NCI-H2107 (cell line): ENCODE measurements around the gene RALGPS1.
A peak's percentile ranks its signal among the peaks of the same experiment; 100 is the strongest.

Experiments used
- DNase-seq: peaks from one replicate; lab custom pipeline; 2025; lab: John Stamatoyannopoulos, UW

Gene RALGPS1

GRCh38 chr9:127209220-127209619 is 294.6 kb downstream of the RALGPS1 start:
- DNase-seq: no peak

- no peak for DNase-seq
These were observed 295.5 kb downstream of the RALGPS1 start for GRCh38 chr9:127209948-127210640.

DNA sequence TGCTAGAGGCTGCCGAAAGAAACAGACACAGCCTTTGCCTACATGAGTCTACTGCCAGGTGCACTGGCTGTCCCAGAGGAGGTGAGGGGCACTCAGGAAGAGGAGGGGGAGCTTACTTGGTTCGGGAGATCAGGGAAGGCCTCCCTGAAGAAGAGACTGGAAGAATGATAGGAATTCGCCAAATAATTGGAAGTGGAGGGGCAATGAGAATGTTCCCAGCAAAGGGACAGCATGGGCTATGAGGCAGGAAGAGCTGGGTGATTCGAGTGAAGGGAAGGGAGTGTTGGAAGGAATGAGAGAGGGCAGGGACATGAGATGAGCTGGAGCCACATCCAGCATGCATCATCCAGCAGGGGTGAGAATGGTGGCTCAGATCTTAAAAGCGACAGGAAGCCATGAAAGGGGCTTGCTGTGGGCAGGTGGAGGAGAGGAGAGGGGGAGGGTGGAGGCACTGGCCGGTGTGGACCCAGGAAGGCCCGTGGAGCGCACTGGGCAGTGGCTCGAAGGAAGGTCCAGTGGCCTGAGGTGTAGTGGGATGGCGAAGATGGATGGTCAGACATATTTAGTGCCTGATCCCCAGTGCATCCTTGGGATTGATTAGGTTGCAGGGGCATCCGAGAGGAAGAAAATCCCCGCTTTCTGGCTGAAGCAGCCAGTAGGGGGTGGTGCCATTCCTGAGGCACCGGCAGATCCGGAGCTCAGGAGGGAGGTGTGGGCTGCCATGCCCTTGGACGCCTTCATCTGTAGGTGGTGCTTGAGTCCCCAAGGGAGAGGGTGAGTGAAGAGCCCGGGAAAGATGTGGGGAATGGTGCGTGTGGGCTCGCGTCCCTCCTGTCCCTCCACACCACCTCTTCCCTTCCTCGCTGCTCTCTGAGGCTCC is 296.5 kb downstream of the RALGPS1 start:
- DNase-seq: no peak

- no peak for DNase-seq
These were observed 297.4 kb downstream of the RALGPS1 start for GRCh38 chr9:127211983-127212382.

- no peak for DNase-seq
These were observed 297.9 kb downstream of the RALGPS1 start for GRCh38 chr9:127212453-127212852.

GRCh38 chr9:127213859-127214258 is 299.3 kb downstream of the RALGPS1 start:
- DNase-seq: no peak

DNA sequence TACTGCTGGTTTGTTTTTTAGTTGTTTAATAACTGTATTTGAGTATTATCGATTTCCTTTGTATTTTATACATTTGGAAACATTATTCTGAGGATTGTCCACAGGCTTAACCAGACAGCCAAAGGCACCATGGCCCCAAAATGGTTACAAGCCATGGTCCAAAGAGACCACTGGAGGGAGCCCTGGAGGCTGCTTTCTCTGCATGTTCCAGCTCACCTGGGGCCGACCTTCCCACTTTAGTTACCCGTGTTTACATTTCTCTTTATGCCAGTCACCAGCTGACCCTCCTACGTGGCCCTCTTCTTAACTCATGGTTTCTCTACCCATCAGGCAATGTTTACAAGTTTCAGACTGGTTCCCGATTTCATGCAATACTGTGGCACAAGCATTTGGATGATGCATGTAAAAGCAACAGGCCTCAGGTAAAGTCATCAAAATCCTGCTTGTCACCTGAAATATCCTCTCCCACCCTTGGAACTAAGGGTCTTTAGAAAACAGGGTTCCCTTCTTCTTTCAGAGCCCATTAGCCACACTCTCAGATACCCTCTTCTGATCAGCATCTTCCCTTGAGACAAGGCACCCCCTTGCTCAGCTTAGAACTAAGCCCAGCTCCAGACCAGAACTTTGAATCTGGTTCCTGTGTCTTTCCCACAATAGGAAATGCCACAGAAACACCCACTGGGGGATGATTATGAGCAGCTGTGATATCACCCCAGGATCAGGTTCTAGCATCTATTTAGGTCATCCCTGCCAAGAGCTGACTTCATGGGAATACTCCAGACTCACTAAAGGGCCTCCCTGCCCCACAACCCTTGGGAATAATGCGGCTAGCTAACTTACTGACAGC is 300.1 kb downstream of the RALGPS1 start:
- DNase-seq: peak; percentile 67

- DNase-seq: no peak
These were observed 301.0 kb downstream of the RALGPS1 start for GRCh38 chr9:127215268-127216209.

- no peak for DNase-seq
These were observed 301.8 kb downstream of the RALGPS1 start for GRCh38 chr9:127216210-127216887.

DNA sequence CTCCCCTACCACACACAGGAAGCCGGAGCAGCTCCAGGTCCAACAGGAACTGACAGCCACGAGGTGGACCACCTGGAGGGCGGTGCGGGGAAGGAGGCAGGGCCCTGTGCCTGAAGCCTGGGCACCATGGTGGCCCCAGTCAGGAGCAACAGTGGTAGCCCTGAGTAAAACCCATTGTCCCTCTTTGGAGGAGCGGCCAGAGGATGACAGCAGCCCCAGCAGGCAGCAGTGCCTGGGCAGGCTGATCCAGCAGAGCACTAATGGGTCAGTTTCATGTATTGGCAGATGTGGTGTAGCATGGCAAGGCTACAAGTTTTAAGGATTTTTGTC is 302.3 kb downstream of the RALGPS1 start:
- DNase-seq: no peak

- no peak for DNase-seq
These were observed 304.2 kb downstream of the RALGPS1 start for GRCh38 chr9:127218818-127219217.

- DNase-seq: no peak
These were observed 304.9 kb downstream of the RALGPS1 start for GRCh38 chr9:127219520-127219919.

DNA sequence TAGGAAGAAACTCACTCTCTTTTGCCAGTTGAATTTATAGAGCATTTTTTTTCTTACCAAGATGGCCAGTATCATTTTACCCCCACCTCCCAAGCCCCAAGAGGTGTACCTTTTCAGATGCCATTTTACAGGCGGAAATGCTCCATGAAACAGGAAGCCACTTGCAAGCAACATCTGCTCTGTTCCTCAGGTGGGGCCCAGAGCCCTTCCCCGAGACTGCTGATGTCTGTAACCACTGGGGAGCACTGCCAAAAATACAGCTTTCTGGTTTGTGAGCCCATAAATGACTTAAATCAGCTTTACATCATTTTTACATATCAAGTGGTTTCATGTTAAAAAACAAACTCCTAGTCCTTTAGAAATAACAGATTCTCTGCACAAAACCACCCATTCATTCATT is 307.1 kb downstream of the RALGPS1 start:
- no peak for DNase-seq

DNA sequence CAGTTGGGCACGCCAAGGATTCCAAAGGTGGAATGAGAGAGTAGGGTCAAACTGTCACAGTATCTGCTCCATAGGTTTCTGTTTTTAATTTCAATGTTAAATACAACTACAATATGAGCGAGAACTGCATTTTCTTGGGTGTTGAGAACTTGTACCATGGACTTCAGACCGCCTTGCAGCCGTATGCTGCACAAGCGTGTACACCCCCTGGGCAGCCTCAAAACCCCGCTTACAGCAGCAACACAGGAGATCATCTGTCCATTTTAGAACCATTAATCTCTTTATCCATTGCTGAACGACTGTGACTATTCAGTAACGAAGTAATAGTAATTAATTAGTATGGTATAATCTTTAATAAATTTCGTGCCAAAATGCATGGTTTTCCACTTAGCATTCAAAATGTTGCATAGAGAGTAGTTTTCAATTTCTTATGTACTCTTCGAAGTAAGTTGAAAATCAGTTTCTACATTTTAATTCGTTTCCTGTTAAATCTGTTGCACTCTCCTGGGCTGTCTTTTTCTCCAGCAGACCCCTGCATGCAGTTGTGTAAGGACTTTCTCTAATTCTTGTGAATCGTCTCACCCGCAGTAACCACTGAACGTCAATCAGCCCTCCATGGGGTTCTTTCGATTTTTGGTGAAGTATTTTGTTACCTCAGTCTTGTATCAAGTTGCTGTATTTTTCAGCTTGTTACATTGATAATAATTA is 308.0 kb downstream of the RALGPS1 start:
- no peak for DNase-seq

- DNase-seq: no peak
These were observed 308.7 kb downstream of the RALGPS1 start for GRCh38 chr9:127223266-127223665.

DNA sequence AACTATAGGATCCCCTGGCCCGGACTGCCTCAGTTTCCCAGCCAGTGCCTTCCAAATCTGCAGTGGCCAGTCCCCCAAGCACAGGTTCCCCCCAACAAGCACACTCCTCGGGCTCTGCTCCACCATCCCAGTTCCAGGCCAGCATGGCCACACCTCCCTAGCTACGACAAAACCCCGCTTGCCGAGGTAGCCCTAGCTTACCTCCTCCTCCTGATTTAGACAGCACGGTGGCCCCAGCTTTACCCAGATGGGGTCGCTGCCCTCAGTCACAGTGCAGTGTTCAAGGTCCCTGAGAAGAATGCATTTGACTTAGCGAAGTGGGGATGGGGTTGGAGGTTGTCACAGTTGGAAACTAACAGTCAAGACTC is 309.2 kb downstream of the RALGPS1 start:
- no peak for DNase-seq

GRCh38 chr9:127224178-127224882 is 309.7 kb downstream of the RALGPS1 start:
- DNase-seq: peak; percentile 32

DNA sequence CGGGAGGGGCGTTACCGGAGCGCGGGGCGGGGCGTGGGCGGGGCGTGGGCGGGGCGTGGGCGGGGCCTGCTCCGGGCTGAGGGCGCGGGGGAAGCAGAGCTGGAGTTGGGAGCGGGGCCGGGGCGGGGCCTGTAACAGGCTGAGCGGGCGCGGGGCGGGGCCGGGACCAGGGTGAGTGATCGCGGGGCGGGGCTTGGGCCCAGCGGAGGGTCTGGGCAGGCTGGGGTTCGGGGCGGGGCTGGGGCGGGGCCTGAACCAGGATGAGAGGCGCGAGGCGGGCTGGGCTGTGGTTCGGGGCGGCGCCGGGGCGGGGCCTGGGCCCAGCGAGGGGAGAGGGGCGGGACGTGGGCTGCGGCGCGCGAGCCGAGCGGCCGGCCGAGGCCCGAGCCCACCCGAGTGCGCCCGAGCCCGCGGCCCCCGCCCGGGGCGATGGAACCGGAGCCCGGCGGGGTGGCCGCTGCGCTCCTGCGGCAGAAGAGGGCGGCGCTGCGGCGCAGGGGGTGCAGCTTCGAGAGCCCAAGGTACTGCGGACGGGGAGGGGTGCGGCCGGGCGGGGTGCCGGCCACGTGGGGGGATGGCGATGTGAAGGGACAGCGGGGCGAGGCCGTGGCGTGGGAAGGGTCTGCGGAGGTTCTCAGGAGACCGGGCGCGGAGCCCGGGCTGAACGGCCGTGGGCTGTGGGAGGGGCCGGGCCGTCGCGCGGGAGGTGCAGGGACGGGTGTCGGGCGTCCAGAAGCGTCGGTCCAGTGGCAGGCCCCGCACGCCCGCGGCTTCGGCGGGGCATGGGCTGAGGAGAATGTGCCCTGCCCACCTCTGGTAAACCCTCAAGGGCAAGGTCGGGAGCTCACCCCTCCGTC is 310.5 kb downstream of the RALGPS1 start:
- peak; percentile 83 for DNase-seq
